Measurements from ENCODE around the gene ITGAX.
"Not testable (repeated sequence)": the region's sequence is repeated elsewhere in the genome, so short reads cannot be mapped to it uniquely, and the experiment has no call there.

The ITGAX gene

GRCh38 chr16:31354394-31355291 lies at the start of gene ITGAX:
TSS of gene ITGAX (plus strand) at chr16:31355176. CDS start at chr16:31355255, 79 bp downstream.
- H3K4me3 ChIP-seq (ENCODE audit: low read length) = no peak within 1 kb of the TSS
- DNase-seq (ENCODE audit: low read depth) = peak; percentile 4
- TF ChIP-seq, protein P1, sequence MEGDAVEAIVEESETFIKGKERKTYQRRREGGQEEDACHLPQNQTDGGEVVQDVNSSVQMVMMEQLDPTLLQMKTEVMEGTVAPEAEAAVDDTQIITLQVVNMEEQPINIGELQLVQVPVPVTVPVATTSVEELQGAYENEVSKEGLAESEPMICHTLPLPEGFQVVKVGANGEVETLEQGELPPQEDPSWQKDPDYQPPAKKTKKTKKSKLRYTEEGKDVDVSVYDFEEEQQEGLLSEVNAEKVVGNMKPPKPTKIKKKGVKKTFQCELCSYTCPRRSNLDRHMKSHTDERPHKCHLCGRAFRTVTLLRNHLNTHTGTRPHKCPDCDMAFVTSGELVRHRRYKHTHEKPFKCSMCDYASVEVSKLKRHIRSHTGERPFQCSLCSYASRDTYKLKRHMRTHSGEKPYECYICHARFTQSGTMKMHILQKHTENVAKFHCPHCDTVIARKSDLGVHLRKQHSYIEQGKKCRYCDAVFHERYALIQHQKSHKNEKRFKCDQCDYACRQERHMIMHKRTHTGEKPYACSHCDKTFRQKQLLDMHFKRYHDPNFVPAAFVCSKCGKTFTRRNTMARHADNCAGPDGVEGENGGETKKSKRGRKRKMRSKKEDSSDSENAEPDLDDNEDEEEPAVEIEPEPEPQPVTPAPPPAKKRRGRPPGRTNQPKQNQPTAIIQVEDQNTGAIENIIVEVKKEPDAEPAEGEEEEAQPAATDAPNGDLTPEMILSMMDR (IDR thresholded peaks at IDR 0.05; ENCODE audit: insufficient read depth, low read depth, low read length, missing control alignments) = no peak

DNA sequence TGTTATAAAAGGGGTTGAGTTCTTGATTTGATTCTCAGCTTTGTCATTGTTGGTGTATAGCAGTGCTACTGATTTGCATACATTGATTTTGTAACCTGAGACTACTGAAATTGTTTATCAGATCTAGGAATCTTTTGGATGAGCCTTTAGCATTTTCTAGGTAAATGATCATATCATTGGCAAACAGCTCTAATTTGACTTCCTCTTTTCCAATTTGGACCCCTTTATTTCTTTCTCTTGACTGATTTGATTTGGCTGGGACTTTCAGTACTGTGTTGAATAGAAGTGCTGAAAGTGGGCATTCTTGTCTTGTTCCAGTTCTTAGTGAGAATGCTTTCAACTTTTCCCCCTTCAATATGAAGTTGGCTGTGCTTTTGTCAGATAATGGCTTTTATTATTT lies 49.8 kb upstream of the ITGAX start:
- no peak for DNase-seq (ENCODE audit: low read depth)
- H3K4me3 ChIP-seq (ENCODE audit: low read length) = no peak overlapping the region
- TF ChIP-seq, protein P1 (IDR thresholded peaks at IDR 0.05; ENCODE audit: insufficient read depth, low read depth, low read length, missing control alignments) = no peak

DNA sequence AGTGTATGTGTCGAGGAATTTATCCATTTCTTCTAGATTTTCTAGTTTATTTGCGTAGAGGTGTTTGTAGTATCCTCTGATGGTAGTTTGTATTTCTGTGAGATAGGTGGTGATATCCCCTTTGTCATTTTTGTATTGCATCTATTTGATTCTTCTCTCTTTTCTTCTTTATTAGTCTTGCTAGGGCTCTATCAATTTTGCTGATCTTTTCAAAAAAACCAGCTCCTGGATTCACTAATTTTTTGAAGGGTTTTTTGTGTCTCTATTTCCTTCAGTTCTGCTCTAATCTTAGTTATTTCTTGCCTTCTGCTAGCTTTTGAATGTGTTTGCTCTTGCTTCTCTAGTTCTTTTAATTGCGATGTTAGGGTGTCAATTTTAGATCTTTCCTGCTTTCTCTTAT lies 46.6 kb upstream of the ITGAX start:
- not testable (repeated sequence) for H3K4me3 ChIP-seq (ENCODE audit: low read length); DNase-seq (ENCODE audit: low read depth)

GRCh38 chr16:31322500-31322899 lies 32.5 kb upstream of the ITGAX start:
- no peak overlapping the region for H3K4me3 ChIP-seq (ENCODE audit: low read length)
- DNase-seq (ENCODE audit: low read depth) = no peak
- TF ChIP-seq, protein P1 (IDR thresholded peaks at IDR 0.05; ENCODE audit: insufficient read depth, low read depth, low read length, missing control alignments) = no peak

GRCh38 chr16:31323959-31324629 lies 30.9 kb upstream of the ITGAX start:
- DNase-seq (ENCODE audit: low read depth) = no peak

GRCh38 chr16:31325171-31325570 lies 29.8 kb upstream of the ITGAX start:
- no peak for DNase-seq (ENCODE audit: low read depth)
- H3K4me3 ChIP-seq (ENCODE audit: low read length) = no peak overlapping the region
- TF ChIP-seq, protein P1 (IDR thresholded peaks at IDR 0.05; ENCODE audit: insufficient read depth, low read depth, low read length, missing control alignments) = no peak

More at GRCh38 chr16:31323959-31324629, 30.9 kb upstream of the ITGAX start:
- TF ChIP-seq, protein P1 (IDR thresholded peaks at IDR 0.05; ENCODE audit: insufficient read depth, low read depth, low read length, missing control alignments) = no peak
- H3K4me3 ChIP-seq (ENCODE audit: low read length) = no peak overlapping the region

DNA sequence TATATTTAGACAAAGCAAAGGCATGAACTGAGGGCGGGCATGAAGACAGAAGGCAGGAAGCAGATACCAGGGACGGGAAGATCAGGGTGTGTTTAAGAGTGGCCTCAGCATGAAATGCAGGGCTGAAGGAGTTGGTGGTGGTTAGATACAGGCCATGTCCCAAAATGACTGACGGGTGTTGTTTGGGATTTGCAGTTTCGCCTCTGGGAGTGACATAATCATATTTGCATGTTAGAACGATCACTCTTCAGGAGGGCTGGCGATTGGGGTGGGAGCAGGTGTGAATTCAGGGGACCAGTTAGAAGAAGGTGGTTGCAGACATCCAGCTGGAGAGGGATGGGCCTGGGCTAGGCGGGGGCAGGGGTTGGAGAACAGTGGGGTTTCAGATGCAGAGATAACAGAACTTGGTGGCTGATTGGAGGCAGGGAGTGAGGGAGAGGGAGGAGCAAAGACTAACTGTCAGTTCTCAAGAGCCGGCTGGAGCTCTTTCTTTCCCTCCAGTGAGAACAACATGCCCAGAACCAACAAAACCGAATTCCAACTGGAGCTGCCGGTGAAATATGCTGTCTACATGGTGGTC lies 27.2 kb upstream of the ITGAX start:
- no peak for DNase-seq (ENCODE audit: low read depth)
- TF ChIP-seq, protein P1 (IDR thresholded peaks at IDR 0.05; ENCODE audit: insufficient read depth, low read depth, low read length, missing control alignments) = no peak
- no peak overlapping the region for H3K4me3 ChIP-seq (ENCODE audit: low read length)
